ENCODE results near the gene WDR41. TPM values are rescaled to one million over a fixed set of nuclear protein-coding genes. Genes with fewer than 3 reads are reported as not detected.

Gene WDR41
- total RNA-seq, 1 experiment from 2014 or later, result 54.1 TPM

- no peaks in the 10 kb centered on the region for H3K79me2 ChIP-seq (ENCODE audit: insufficient read depth, low read length)
- H3K4me2 ChIP-seq (ENCODE audit: low read length), result no peak overlapping the region
- H3K4me1 ChIP-seq (ENCODE audit: control insufficient read depth in 1 of 2, insufficient read depth in 2 of 2, low read length in 2 of 2), result no peaks in the 10 kb centered on the region
- intact Hi-C loops (cut with micrococcal nuclease), result no loop called here
- no peaks in the 10 kb centered on the region for H3K36me3 ChIP-seq (ENCODE audit: control insufficient read depth in 1 of 2, insufficient read depth in 2 of 2, low read length in 2 of 2)
- no peak for TF ChIP-seq EGR1 (IDR thresholded peaks at IDR 0.05; ENCODE audit: low read depth)
- no peak for TF ChIP-seq SP1 (IDR thresholded peaks at IDR 0.05; ENCODE audit: low read depth)
- no peak for TF ChIP-seq CTCF (IDR thresholded peaks at IDR 0.05 in 2 of 3, conservative IDR thresholded peaks at IDR 0.05 in 1 of 3; ENCODE audit: borderline replicate concordance in 1 of 3, insufficient read depth in 1 of 3, low read depth in 2 of 3, low read length in 2 of 3)
- no peak for TF ChIP-seq ATF3 (IDR thresholded peaks at IDR 0.05)
- no peak for TF ChIP-seq TCF7L2 (IDR thresholded peaks at IDR 0.05; ENCODE audit: borderline replicate concordance, extremely low read depth, insufficient read depth, insufficient read length)
- no peak for TF ChIP-seq JUND (IDR thresholded peaks at IDR 0.05)
- no peak for TF ChIP-seq POLR2A (IDR thresholded peaks at IDR 0.05; ENCODE audit: borderline replicate concordance, extremely low read depth, insufficient read depth, insufficient read length)
- no peak for TF ChIP-seq POLR2AphosphoS5 (IDR thresholded peaks at IDR 0.05; ENCODE audit: low read depth, low read length)
- TF ChIP-seq RAD21 (IDR thresholded peaks at IDR 0.05; ENCODE audit: low read depth), result no peak
- no peak for TF ChIP-seq ZNF274 (IDR thresholded peaks at IDR 0.05; ENCODE audit: low read depth, low read length)
- no peak for TF ChIP-seq EZH2phosphoT487 (IDR thresholded peaks at IDR 0.05; ENCODE audit: borderline replicate concordance)
- no peak for TF ChIP-seq REST (IDR thresholded peaks at IDR 0.05; ENCODE audit: low read depth)
- no peak for TF ChIP-seq SIN3A (IDR thresholded peaks at IDR 0.05; ENCODE audit: low read depth)
- TF ChIP-seq CBX3 (IDR thresholded peaks at IDR 0.05; ENCODE audit: low read depth), result no peak
- no peak for TF ChIP-seq YY1 (IDR thresholded peaks at IDR 0.05; ENCODE audit: extremely low read depth, insufficient replicate concordance, low read depth, low read length)
- no peak for TF ChIP-seq ELF1 (IDR thresholded peaks at IDR 0.05; ENCODE audit: borderline replicate concordance, low read depth)
- TF ChIP-seq CEBPB (IDR thresholded peaks at IDR 0.05; ENCODE audit: low read depth), result no peak
- TF ChIP-seq ZFX (IDR thresholded peaks at IDR 0.05), result no peak
- TF ChIP-seq ZBTB33 (IDR thresholded peaks at IDR 0.05; ENCODE audit: extremely low read depth, insufficient replicate concordance, low read length), result no peak
- TF ChIP-seq SRF (IDR thresholded peaks at IDR 0.05; ENCODE audit: low read depth), result no peak
- ATAC-seq, result no peak
- H3K9ac ChIP-seq (ENCODE audit: low read length), result no peak overlapping the region
- H2AFZ ChIP-seq (ENCODE audit: low read depth, low read length, poor library complexity, severe bottlenecking), result no peak overlapping the region
- CTCF ChIA-PET, result no interaction called here
- H3K4me3 ChIP-seq (replicated peaks in 1 of 2; ENCODE audit: low read depth in 1 of 2, low read length in 2 of 2), result no peak overlapping the region
- POLR2A ChIA-PET, result no interaction called here
- no peak for DNase-seq (ENCODE audit: low read depth, low spot score)
- no TSS peak for BruUV-seq (replicated peaks)
- H3K9me2 ChIP-seq (ENCODE audit: insufficient read depth), result no peaks in the 10 kb centered on the region
- no peaks in the 10 kb centered on the region for H4K20me1 ChIP-seq (ENCODE audit: insufficient read depth)
- H3K27me3 ChIP-seq (ENCODE audit: insufficient read depth, low read length), result no peaks in the 10 kb centered on the region
- no peaks in the 10 kb centered on the region for H3K9me3 ChIP-seq (ENCODE audit: control insufficient read depth in 1 of 2, insufficient read depth in 1 of 2, low read depth in 1 of 2, low read length in 2 of 2)
- RAD21 ChIA-PET (ENCODE audit: low non-redundant PET in 1 of 2, low total read pairs in 2 of 2, uncharacterized antibody in 2 of 2, unreplicated experiment in 2 of 2), result no interaction called here
- no peak overlapping the region for H3K27ac ChIP-seq (ENCODE audit: low read depth, low read length)
These were observed 71.2 kb downstream of the WDR41 start for GRCh38 chr5:77420940-77421339.

Measured in HCT116 (cell line).